Esophagus muscularis mucosa (tissue), 4 donors: ENCODE data around the gene SHROOM4.

Experiments
- CTCF ChIP-seq, 3 experiments: fragments of 200-600 bp in 2 of 3; fragments of 450-650 bp in 1 of 3; sonication (generic) in 2 of 3; IDR thresholded peaks; one replicate each; pipeline ENCODE4 v1.5.1; 2017 to 2019; ENCODE audit warnings: antibody characterized with exemption in 3 of 3, mild to moderate bottlenecking in 2 of 3, moderate library complexity in 1 of 3
- EP300 ChIP-seq: sonication (generic); formaldehyde crosslinking; IDR thresholded peaks from one replicate; pipeline ENCODE4 v1.6.1; 2017; ENCODE audit warnings: antibody characterized with exemption
- POLR2A ChIP-seq: fragments of 450-650 bp; IDR thresholded peaks from one replicate; pipeline ENCODE4 v1.6.1; 2017; ENCODE audit warnings: antibody characterized with exemption, moderate library complexity, mild to moderate bottlenecking, low read depth
- POLR2AphosphoS5 ChIP-seq, 2 donors: sonication (generic); formaldehyde crosslinking; IDR thresholded peaks; one replicate each; pipeline ENCODE4 v1.6.1; 2017; ENCODE audit warnings: antibody characterized with exemption in 2 of 2

GRCh38 chrX:50643525-50644137, 170.4 kb downstream of the SHROOM4 start:
- TF ChIP-seq CTCF (IDR thresholded peaks at IDR 0.05) (no peak), POLR2A (no peak), POLR2AphosphoS5 (IDR thresholded peaks at IDR 0.05) (peak; percentile 10 to 55), EP300 (no peak)
